ENCODE data around the gene ZMYM4.

The ZMYM4 gene

GRCh38 chr1:35436078-35436477, 167.6 kb downstream of the ZMYM4 start (continued):
- TF ChIP-seq TSHZ2 (CRISPR knock-in tag; IDR thresholded peaks at IDR 0.05) (no peak), RARB (CRISPR knock-in tag; IDR thresholded peaks at IDR 0.05) (no peak)

GRCh38 chr1:35437200-35437599, 168.7 kb downstream of the ZMYM4 start:
- TF ChIP-seq ZC3H10 (CRISPR knock-in tag; IDR thresholded peaks at IDR 0.05): no peak
- no peak for TF ChIP-seq PPARA (CRISPR knock-in tag; IDR thresholded peaks at IDR 0.05; ENCODE audit: borderline replicate concordance)
- no peak for TF ChIP-seq ZFP30 (CRISPR knock-in tag; IDR thresholded peaks at IDR 0.05)
- no peak for TF ChIP-seq RARB (CRISPR knock-in tag; IDR thresholded peaks at IDR 0.05)
- no peak for TF ChIP-seq ARNTL (CRISPR knock-in tag; IDR thresholded peaks at IDR 0.05; ENCODE audit: borderline replicate concordance, low read depth)
- TF ChIP-seq TOX (CRISPR knock-in tag; IDR thresholded peaks at IDR 0.05; ENCODE audit: borderline replicate concordance): no peak
- TF ChIP-seq OSR1 (CRISPR knock-in tag; IDR thresholded peaks at IDR 0.05): no peak
- TF ChIP-seq TCF4 (CRISPR knock-in tag; IDR thresholded peaks at IDR 0.05; ENCODE audit: borderline replicate concordance): no peak
- ATAC-seq: no peak

- no peak for ATAC-seq
- TF ChIP-seq TCF4 (CRISPR knock-in tag; IDR thresholded peaks at IDR 0.05; ENCODE audit: borderline replicate concordance): no peak
- TF ChIP-seq OSR1 (CRISPR knock-in tag; IDR thresholded peaks at IDR 0.05): no peak
- no peak for TF ChIP-seq ZNF70 (CRISPR knock-in tag; IDR thresholded peaks at IDR 0.05)
- no peak for TF ChIP-seq TSHZ2 (CRISPR knock-in tag; IDR thresholded peaks at IDR 0.05)
- TF ChIP-seq CSDC2 (CRISPR knock-in tag; IDR thresholded peaks at IDR 0.05): no peak
- TF ChIP-seq ZNF565 (CRISPR knock-in tag; conservative IDR thresholded peaks at IDR 0.05; ENCODE audit: low read depth): no peak
- no peak for TF ChIP-seq PATZ1 (CRISPR knock-in tag; IDR thresholded peaks at IDR 0.05; ENCODE audit: borderline replicate concordance)
- no peak for TF ChIP-seq ARNTL (CRISPR knock-in tag; IDR thresholded peaks at IDR 0.05; ENCODE audit: borderline replicate concordance, low read depth)
- TF ChIP-seq POU6F1 (CRISPR knock-in tag; IDR thresholded peaks at IDR 0.05; ENCODE audit: borderline replicate concordance, low read depth): no peak
- no peak for TF ChIP-seq ZFP30 (CRISPR knock-in tag; IDR thresholded peaks at IDR 0.05)
- TF ChIP-seq ZC3H10 (CRISPR knock-in tag; IDR thresholded peaks at IDR 0.05): no peak
- TF ChIP-seq RARB (CRISPR knock-in tag; IDR thresholded peaks at IDR 0.05): no peak
- TF ChIP-seq PPARA (CRISPR knock-in tag; IDR thresholded peaks at IDR 0.05; ENCODE audit: borderline replicate concordance): no peak
Observed at GRCh38 chr1:35439626-35440025, 171.1 kb downstream of the ZMYM4 start.

GRCh38 chr1:35441926-35442579, 173.5 kb downstream of the ZMYM4 start:
- no peak for ATAC-seq
- TF ChIP-seq ISL1 (CRISPR knock-in tag; IDR thresholded peaks at IDR 0.05) (no peak), ZNF565 (CRISPR knock-in tag; conservative IDR thresholded peaks at IDR 0.05; ENCODE audit: low read depth) (no peak), CSDC2 (CRISPR knock-in tag; IDR thresholded peaks at IDR 0.05) (no peak), OSR1 (CRISPR knock-in tag; IDR thresholded peaks at IDR 0.05) (no peak), ESRRG (CRISPR knock-in tag; IDR thresholded peaks at IDR 0.05) (no peak), SNAI2 (CRISPR knock-in tag; IDR thresholded peaks at IDR 0.05) (no peak), TSHZ2 (CRISPR knock-in tag; IDR thresholded peaks at IDR 0.05) (no peak), ZFP30 (CRISPR knock-in tag; IDR thresholded peaks at IDR 0.05) (no peak), POU6F1 (CRISPR knock-in tag; IDR thresholded peaks at IDR 0.05; ENCODE audit: borderline replicate concordance, low read depth) (no peak), PATZ1 (CRISPR knock-in tag; IDR thresholded peaks at IDR 0.05; ENCODE audit: borderline replicate concordance) (no peak)

Measured in SK-N-SH treated with all-trans-retinoic acid at 6 μM for 48 hours (cell line).